OCI-LY7 (cell line): ENCODE data around the gene IL20RA. TPM values are rescaled to one million over a fixed set of nuclear protein-coding genes. Genes with fewer than 3 reads are reported as not detected.

Source experiments
- BruUV-seq: library from RNA; stranded (reverse); fragments of 400-500 nt; replicated peaks from 2 replicates; lab custom pipeline; 2021; lab: Mats Ljungman, UMichigan
- CTCF ChIA-PET: fragments of 300-600 bp; sonication (Branson Sonifier 250); formaldehyde crosslinking; loops from one replicate; lab custom pipeline; 2022; ENCODE audit warnings: antibody characterized with exemption; ENCODE audit not compliant: unreplicated experiment; lab: Charles Lee
- POLR2A ChIA-PET: fragments of 300-600 bp; sonication (Branson Sonifier 250); formaldehyde crosslinking; loops from one replicate; lab custom pipeline; 2022; ENCODE audit warnings: antibody characterized with exemption; lab: Charles Lee
- DNase-seq: peaks from one replicate; pipeline ENCODE4 v3.0.0-alpha.2; 2015; ENCODE audit warnings: low spot score
- H2AFZ ChIP-seq: fragments of 200-600 bp; sonication (generic), shearing (Covaris generic); 2 replicates; pipeline ENCODE4 v1.6.1; 2014; ENCODE audit warnings: mild to moderate bottlenecking, antibody characterized with exemption, low read length, moderate library complexity
- H3K27ac ChIP-seq: fragments of 200-600 bp; sonication (generic); 2 replicates; pipeline ENCODE4 v1.5.1; 2014; ENCODE audit warnings: mixed run types, low read depth, mild to moderate bottlenecking, moderate library complexity, low read length, inconsistent platforms; ENCODE audit not compliant: poor library complexity, severe bottlenecking
- H3K36me3 ChIP-seq: fragments of 200-600 bp; sonication (generic); 2 replicates; pipeline ENCODE4 v1.6.1; 2014; ENCODE audit warnings: mild to moderate bottlenecking, antibody characterized with exemption, low read length, moderate library complexity, mixed read lengths; ENCODE audit not compliant: insufficient read depth
- H3K4me1 ChIP-seq: fragments of 200-600 bp; sonication (generic); 2 replicates; pipeline ENCODE4 v1.5.1; 2014; ENCODE audit warnings: mild to moderate bottlenecking, low read length; ENCODE audit not compliant: insufficient read depth, poor library complexity, severe bottlenecking
- H3K4me2 ChIP-seq: fragments of 200-600 bp; sonication (generic); 2 replicates; pipeline ENCODE4 v1.6.1; 2014; ENCODE audit warnings: mild to moderate bottlenecking, low read length
- H3K4me3 ChIP-seq: fragments of 200-600 bp; sonication (generic); 2 replicates; pipeline ENCODE4 v1.5.1; 2014; ENCODE audit warnings: mild to moderate bottlenecking, low read depth, low read length; ENCODE audit not compliant: poor library complexity, severe bottlenecking
- H3K79me2 ChIP-seq: fragments of 200-600 bp; sonication (generic); 2 replicates; pipeline ENCODE4 v1.6.1; 2016; ENCODE audit warnings: low read depth, mild to moderate bottlenecking, low read length, moderate library complexity, mixed read lengths; ENCODE audit not compliant: insufficient read depth
- H3K9me2 ChIP-seq: fragments of 200-600 bp; sonication (generic); 2 replicates; pipeline ENCODE4 v1.6.1; 2016; ENCODE audit warnings: mild to moderate bottlenecking, low read length, mixed read lengths; ENCODE audit not compliant: insufficient read depth
- H3K9me3 ChIP-seq: fragments of 200-600 bp; sonication (generic); 2 replicates; pipeline ENCODE4 v1.6.1; 2014; ENCODE audit warnings: mild to moderate bottlenecking, mixed run types, low read length, mixed read lengths
- H4K20me1 ChIP-seq: fragments of 200-600 bp; sonication (generic); 2 replicates; pipeline ENCODE4 v1.6.1; 2014; ENCODE audit warnings: mild to moderate bottlenecking, antibody characterized with exemption, low read length, moderate library complexity, mixed read lengths; ENCODE audit not compliant: insufficient read depth
- CTCF ChIP-seq: fragments of 200-600 bp; sonication (generic); conservative IDR thresholded peaks from 2 replicates; pipeline ENCODE4 v1.5.1; 2014; ENCODE audit warnings: mild to moderate bottlenecking, antibody characterized with exemption, low read length, moderate library complexity, mixed read lengths
- EZH2phosphoT487 ChIP-seq: fragments of 200-600 bp; sonication (generic); IDR thresholded peaks from 2 replicates; pipeline ENCODE4 v1.6.1; 2018; ENCODE audit warnings: low read depth, borderline replicate concordance, mild to moderate bottlenecking, mixed run types, antibody characterized with exemption, low read length, moderate library complexity, mixed read lengths
- intact Hi-C: fragments of 100-400 bp; cut with micrococcal nuclease; formaldehyde crosslinking; loops from one replicate; pipeline ENCODE4 v1.10.0; 2022; ENCODE audit not compliant: unreplicated experiment
- total RNA-seq, 2 experiments: library from RNA; depleted of rRNA in 1 of 2; stranded (reverse); fragments of >200 nt in 1 of 2; shearing (Covaris generic) in 1 of 2; gene quantifications; 2 replicates each; pipeline ENCODE4 v1.2.3, GENCODE V29; 2014 to 2022

The IL20RA gene
- total RNA-seq, 2 experiments from 2014 or later, result not detected

DNA sequence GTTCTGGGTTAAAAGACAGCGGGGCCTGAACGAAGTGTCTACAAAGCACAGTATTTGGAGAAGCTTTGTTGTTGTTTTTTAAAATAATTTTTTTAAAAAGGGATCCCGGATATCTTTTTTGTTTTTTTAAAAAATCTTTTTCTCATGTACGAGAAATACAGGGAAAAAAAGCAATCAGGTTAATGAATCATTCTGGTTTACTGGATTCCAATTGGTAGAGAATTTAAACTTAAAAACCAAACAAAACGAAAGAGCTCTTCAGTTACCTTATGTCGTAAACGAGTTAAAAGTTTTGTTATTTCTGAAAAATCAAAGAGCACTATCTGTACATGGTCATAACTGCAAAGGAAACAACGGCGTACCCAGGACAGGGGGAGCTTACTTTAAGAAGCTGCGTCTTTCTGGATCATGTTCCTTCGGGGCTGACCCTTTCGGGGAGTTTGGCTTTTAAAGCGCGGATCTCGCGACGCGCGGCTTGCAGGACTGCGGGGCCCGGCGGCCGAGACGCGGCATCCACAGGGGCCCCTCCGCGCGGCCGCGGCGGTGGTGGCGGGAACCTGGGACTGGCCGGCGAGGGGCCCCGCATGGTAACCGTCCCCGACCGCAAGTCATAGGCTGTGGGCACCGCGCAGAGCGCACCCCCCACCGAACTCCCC, 927 bp downstream of the IL20RA start:
- POLR2A ChIA-PET, result interaction anchor here (0.6 kb wide), 1 partner anchor 58 kb away, joined by 3 read pairs; no protein-coding TSS in a partner anchor
- Histone ChIP-seq H3K27ac (no peak overlapping the region), H3K9me3 (no peaks in the 10 kb centered on the region), H3K9me2 (no peaks in the 10 kb centered on the region), H3K4me2 (no peak overlapping the region), H3K79me2 (no peaks in the 10 kb centered on the region), H4K20me1 (no peaks in the 10 kb centered on the region), H3K4me3 (no peak overlapping the region), H2AFZ (no peak overlapping the region), H3K36me3 (no peaks in the 10 kb centered on the region), H3K4me1 (no peaks in the 10 kb centered on the region)
- CTCF ChIA-PET, result no interaction called here
- no TSS peak for BruUV-seq
- no peak for DNase-seq
- no peak for TF ChIP-seq CTCF
- no peak for TF ChIP-seq EZH2phosphoT487
- intact Hi-C loops, result no loop called here

- ChIA-PET POLR2A (interaction anchor here (1.5 kb wide), 1 partner anchor 9 kb away, joined by 4 read pairs; no protein-coding TSS in a partner anchor), CTCF (no interaction called here)
- no peak for DNase-seq
- no peak overlapping the region for H2AFZ ChIP-seq
- no peaks in the 10 kb centered on the region for H3K9me2 ChIP-seq
- intact Hi-C loops, result no loop called here
- H3K27ac ChIP-seq, result no peak overlapping the region
- no TSS peak for BruUV-seq
- TF ChIP-seq EZH2phosphoT487 (no peak), CTCF (0 out of 2 replicates have a peak, but pooled peaks have one; percentile 28)
- no peaks in the 10 kb centered on the region for H3K9me3 ChIP-seq
- no peaks in the 10 kb centered on the region for H3K36me3 ChIP-seq
- H3K79me2 ChIP-seq, result no peaks in the 10 kb centered on the region
- no peak overlapping the region for H3K4me2 ChIP-seq
- H3K4me3 ChIP-seq, result no peak overlapping the region
- H4K20me1 ChIP-seq, result no peaks in the 10 kb centered on the region
- no peaks in the 10 kb centered on the region for H3K4me1 ChIP-seq
These were observed 4.4 kb downstream of the IL20RA start for GRCh38 chr6:137040393-137040792.

- no TSS peak for BruUV-seq
- Histone ChIP-seq H3K27ac (no peak overlapping the region), H3K4me2 (no peak overlapping the region), H3K9me2 (no peaks in the 10 kb centered on the region), H3K36me3 (no peaks in the 10 kb centered on the region), H3K9me3 (no peaks in the 10 kb centered on the region), H3K4me1 (no peaks in the 10 kb centered on the region), H4K20me1 (no peaks in the 10 kb centered on the region), H3K79me2 (no peaks in the 10 kb centered on the region), H3K4me3 (no peak overlapping the region), H2AFZ (no peak overlapping the region)
- TF ChIP-seq CTCF, result no peak
- no peak for TF ChIP-seq EZH2phosphoT487
- no peak for DNase-seq
- CTCF ChIA-PET, result no interaction called here
- POLR2A ChIA-PET, result interaction anchor here (1.5 kb wide), 1 partner anchor 11 kb away, joined by 4 read pairs; no protein-coding TSS in a partner anchor
- intact Hi-C loops, result no loop called here
These were observed 5.8 kb downstream of the IL20RA start for GRCh38 chr6:137039010-137039409.
